ENCODE results near the gene EMB.

DNA sequence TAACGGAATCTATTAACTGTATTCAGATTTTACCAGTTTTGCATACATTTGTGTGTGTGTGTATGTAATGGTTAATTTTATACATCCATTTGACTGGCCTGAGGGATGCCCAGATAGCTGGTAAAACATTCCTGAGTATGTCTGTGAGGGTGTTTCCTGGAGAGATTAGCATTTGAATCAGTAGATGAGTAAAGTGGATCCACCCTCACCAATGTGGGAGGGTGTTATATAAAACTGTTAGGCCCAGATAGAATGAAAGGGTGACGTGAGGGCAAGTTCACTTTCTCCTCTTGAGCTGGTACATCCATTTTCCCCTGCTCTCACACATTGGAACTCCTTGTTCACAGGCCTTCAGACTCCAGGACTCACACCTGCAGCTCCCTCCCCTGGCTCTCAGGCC is 88.7 kb downstream of the EMB start:
- TF ChIP-seq, protein P1, sequence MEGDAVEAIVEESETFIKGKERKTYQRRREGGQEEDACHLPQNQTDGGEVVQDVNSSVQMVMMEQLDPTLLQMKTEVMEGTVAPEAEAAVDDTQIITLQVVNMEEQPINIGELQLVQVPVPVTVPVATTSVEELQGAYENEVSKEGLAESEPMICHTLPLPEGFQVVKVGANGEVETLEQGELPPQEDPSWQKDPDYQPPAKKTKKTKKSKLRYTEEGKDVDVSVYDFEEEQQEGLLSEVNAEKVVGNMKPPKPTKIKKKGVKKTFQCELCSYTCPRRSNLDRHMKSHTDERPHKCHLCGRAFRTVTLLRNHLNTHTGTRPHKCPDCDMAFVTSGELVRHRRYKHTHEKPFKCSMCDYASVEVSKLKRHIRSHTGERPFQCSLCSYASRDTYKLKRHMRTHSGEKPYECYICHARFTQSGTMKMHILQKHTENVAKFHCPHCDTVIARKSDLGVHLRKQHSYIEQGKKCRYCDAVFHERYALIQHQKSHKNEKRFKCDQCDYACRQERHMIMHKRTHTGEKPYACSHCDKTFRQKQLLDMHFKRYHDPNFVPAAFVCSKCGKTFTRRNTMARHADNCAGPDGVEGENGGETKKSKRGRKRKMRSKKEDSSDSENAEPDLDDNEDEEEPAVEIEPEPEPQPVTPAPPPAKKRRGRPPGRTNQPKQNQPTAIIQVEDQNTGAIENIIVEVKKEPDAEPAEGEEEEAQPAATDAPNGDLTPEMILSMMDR (IDR thresholded peaks at IDR 0.05; ENCODE audit: poor library complexity) = no peak
- TF ChIP-seq EZH2 (IDR thresholded peaks at IDR 0.05; ENCODE audit: borderline replicate concordance) = no peak

Measured in hepatocyte (in vitro differentiated cells).